C4-2B (cell line): ENCODE results near the gene ATRNL1.

Source experiments
- ZFX ChIP-seq: fragments of 450-650 bp; IDR thresholded peaks from 2 replicates; pipeline ENCODE4 v1.6.1; 2017
- TF ChIP-seq, protein P1 (sequence below): fragments of 450-650 bp; conservative IDR thresholded peaks from 2 replicates; pipeline ENCODE4 v1.5.1; 2017; ENCODE audit warnings: mild to moderate bottlenecking

- TF ChIP-seq, protein P1, sequence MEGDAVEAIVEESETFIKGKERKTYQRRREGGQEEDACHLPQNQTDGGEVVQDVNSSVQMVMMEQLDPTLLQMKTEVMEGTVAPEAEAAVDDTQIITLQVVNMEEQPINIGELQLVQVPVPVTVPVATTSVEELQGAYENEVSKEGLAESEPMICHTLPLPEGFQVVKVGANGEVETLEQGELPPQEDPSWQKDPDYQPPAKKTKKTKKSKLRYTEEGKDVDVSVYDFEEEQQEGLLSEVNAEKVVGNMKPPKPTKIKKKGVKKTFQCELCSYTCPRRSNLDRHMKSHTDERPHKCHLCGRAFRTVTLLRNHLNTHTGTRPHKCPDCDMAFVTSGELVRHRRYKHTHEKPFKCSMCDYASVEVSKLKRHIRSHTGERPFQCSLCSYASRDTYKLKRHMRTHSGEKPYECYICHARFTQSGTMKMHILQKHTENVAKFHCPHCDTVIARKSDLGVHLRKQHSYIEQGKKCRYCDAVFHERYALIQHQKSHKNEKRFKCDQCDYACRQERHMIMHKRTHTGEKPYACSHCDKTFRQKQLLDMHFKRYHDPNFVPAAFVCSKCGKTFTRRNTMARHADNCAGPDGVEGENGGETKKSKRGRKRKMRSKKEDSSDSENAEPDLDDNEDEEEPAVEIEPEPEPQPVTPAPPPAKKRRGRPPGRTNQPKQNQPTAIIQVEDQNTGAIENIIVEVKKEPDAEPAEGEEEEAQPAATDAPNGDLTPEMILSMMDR, result no peak
- no peak for TF ChIP-seq ZFX
Observed at GRCh38 chr10:115921795-115922194, 828.6 kb downstream of the ATRNL1 start.
